ENCODE measurements around the gene PIMREG. TPM values are rescaled to one million over a fixed set of nuclear protein-coding genes. Genes with fewer than 3 reads are reported as not detected.

Gene PIMREG
- total and polyA plus RNA-seq, 4 donors: 0.35 to 3.0 (median 0.71) TPM

GRCh38 chr17:6471531-6472465 is 27.5 kb downstream of the PIMREG start:
- no peaks in the 10 kb centered on the region for H3K27me3 ChIP-seq (ENCODE audit: control insufficient read depth in 3 of 3, insufficient read depth in 3 of 3, low read length in 2 of 3)
- H3K27ac ChIP-seq (ENCODE audit: low read depth in 1 of 2, low read length in 1 of 2): no peak overlapping the region
- TF ChIP-seq CTCF (IDR thresholded peaks at IDR 0.05; ENCODE audit: control extremely low read depth, extremely low read depth): no peak
- ATAC-seq (ENCODE audit: insufficient read depth, low FRiP score) (no peak), DNase-seq (no peak)
- H3K36me3 ChIP-seq (ENCODE audit: control insufficient read depth in 4 of 4, insufficient read depth in 4 of 4, low read length in 4 of 4): peaks cover 0 to 7% (median 0%) of the 10 kb centered on the region in 4 donors
- H3K4me3 ChIP-seq: no peak overlapping the region
- H3K9ac ChIP-seq (ENCODE audit: insufficient read depth in 1 of 2, low read length in 2 of 2): no peak overlapping the region
- H3K4me1 ChIP-seq (ENCODE audit: control insufficient read depth in 5 of 5, insufficient read depth in 5 of 5, low read length in 5 of 5): no peaks in the 10 kb centered on the region
- WGBS, 2 donors: 83 to 85% methylated on average over 19 of the region's 19 CpGs
- H3K9me3 ChIP-seq (ENCODE audit: control insufficient read depth in 4 of 4, insufficient read depth in 3 of 4, low read length in 3 of 4): no peaks in the 10 kb centered on the region

GRCh38 chr17:6472517-6472916 is 28.3 kb downstream of the PIMREG start:
- Histone ChIP-seq H3K27ac (ENCODE audit: low read depth in 1 of 2, low read length in 1 of 2) (no peak overlapping the region), H3K9me3 (ENCODE audit: control insufficient read depth in 4 of 4, insufficient read depth in 3 of 4, low read length in 3 of 4) (no peaks in the 10 kb centered on the region), H3K36me3 (ENCODE audit: control insufficient read depth in 4 of 4, insufficient read depth in 4 of 4, low read length in 4 of 4) (peaks cover 0 to 7% (median 0%) of the 10 kb centered on the region in 4 donors), H3K9ac (ENCODE audit: insufficient read depth in 1 of 2, low read length in 2 of 2) (no peak overlapping the region), H3K27me3 (ENCODE audit: control insufficient read depth in 3 of 3, insufficient read depth in 3 of 3, low read length in 2 of 3) (no peaks in the 10 kb centered on the region), H3K4me3 (no peak overlapping the region), H3K4me1 (ENCODE audit: control insufficient read depth in 5 of 5, insufficient read depth in 5 of 5, low read length in 5 of 5) (no peaks in the 10 kb centered on the region)
- ATAC-seq (ENCODE audit: insufficient read depth, low FRiP score) (no peak), DNase-seq (no peak)
- WGBS, 2 donors: 93 to 96% methylated on average over 10 of the region's 10 CpGs
- TF ChIP-seq CTCF (IDR thresholded peaks at IDR 0.05; ENCODE audit: control extremely low read depth, extremely low read depth): no peak

- no peak overlapping the region for H3K9ac ChIP-seq (ENCODE audit: insufficient read depth in 1 of 2, low read length in 2 of 2)
- H3K27me3 ChIP-seq (ENCODE audit: control insufficient read depth in 3 of 3, insufficient read depth in 3 of 3, low read length in 2 of 3): no peaks in the 10 kb centered on the region
- no peak overlapping the region for H3K4me3 ChIP-seq
- 48% methylated on average over 14 of the region's 14 CpGs for WGBS, 2 donors
- H3K27ac ChIP-seq (ENCODE audit: low read depth in 1 of 2, low read length in 1 of 2): no peak overlapping the region
- peak; percentile 70 for TF ChIP-seq CTCF (IDR thresholded peaks at IDR 0.05; ENCODE audit: control extremely low read depth, extremely low read depth)
- H3K9me3 ChIP-seq (ENCODE audit: control insufficient read depth in 4 of 4, insufficient read depth in 3 of 4, low read length in 3 of 4): no peaks in the 10 kb centered on the region
- peak; percentile 85 for ATAC-seq (ENCODE audit: insufficient read depth, low FRiP score)
- peaks cover 0 to 7% (median 0%) of the 10 kb centered on the region in 4 donors for H3K36me3 ChIP-seq (ENCODE audit: control insufficient read depth in 4 of 4, insufficient read depth in 4 of 4, low read length in 4 of 4)
- H3K4me1 ChIP-seq (ENCODE audit: control insufficient read depth in 5 of 5, insufficient read depth in 5 of 5, low read length in 5 of 5): no peaks in the 10 kb centered on the region
- peak; percentile 75 to 81 (median 78) for DNase-seq
Observed at GRCh38 chr17:6473128-6473767, 29.0 kb downstream of the PIMREG start.
